Measurements from ENCODE around the gene KCNJ1. TPM values are rescaled to one million over a fixed set of nuclear protein-coding genes. Genes with fewer than 3 reads are reported as not detected.

Gene KCNJ1
- total RNA-seq, 1 donor = not detected

DNA sequence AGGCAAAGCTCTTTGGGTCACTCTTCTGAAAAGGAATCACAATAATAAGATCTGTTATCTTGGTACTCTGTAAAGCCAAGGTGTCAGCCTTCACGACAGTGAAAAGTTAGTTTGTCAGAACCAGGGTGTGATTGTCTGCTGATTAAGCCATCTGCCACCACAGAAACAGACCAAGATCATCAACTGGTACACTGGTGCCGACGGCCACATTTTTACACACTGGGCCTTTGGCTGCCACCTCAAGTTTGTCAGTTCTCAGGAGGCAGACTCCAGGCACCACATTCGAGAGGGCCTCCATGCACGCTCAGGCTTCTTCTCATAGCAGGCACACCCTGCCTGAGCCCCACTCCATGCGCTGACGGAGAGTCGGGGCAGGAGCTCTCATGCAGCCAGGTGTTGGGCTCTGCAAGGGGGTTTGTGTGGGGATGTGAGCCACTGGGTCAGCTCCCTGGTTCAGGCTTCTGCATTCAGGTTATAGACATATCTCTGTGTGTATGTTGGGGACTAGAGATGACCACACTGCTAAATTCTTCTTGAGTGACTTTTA is 66.2 kb downstream of the KCNJ1 start:
- Histone ChIP-seq H3K36me3 (ENCODE audit: insufficient read depth, low read length) (no peaks in the 10 kb centered on the region), H3K27me3 (ENCODE audit: insufficient read depth, low read length) (no peaks in the 10 kb centered on the region), H2AFZ (ENCODE audit: low read length) (no peak overlapping the region), H4K20me1 (ENCODE audit: insufficient read depth, low read length) (no peaks in the 10 kb centered on the region), H3K79me2 (ENCODE audit: insufficient read depth, low read length) (no peaks in the 10 kb centered on the region), H3K4me2 (ENCODE audit: insufficient read depth, low read length) (no peak overlapping the region), H3K4me3 (ENCODE audit: insufficient read depth, low read length) (no peak overlapping the region), H3K4me1 (ENCODE audit: insufficient read depth, low read length) (peaks cover 13% of the 10 kb centered on the region), H3K9me3 (ENCODE audit: low read depth, low read length) (no peaks in the 10 kb centered on the region), H3K27ac (ENCODE audit: low read depth, low read length) (no peak overlapping the region)
- no peak for DNase-seq (ENCODE audit: insufficient read length, low spot score, missing footprints)
- TF ChIP-seq, protein P1, sequence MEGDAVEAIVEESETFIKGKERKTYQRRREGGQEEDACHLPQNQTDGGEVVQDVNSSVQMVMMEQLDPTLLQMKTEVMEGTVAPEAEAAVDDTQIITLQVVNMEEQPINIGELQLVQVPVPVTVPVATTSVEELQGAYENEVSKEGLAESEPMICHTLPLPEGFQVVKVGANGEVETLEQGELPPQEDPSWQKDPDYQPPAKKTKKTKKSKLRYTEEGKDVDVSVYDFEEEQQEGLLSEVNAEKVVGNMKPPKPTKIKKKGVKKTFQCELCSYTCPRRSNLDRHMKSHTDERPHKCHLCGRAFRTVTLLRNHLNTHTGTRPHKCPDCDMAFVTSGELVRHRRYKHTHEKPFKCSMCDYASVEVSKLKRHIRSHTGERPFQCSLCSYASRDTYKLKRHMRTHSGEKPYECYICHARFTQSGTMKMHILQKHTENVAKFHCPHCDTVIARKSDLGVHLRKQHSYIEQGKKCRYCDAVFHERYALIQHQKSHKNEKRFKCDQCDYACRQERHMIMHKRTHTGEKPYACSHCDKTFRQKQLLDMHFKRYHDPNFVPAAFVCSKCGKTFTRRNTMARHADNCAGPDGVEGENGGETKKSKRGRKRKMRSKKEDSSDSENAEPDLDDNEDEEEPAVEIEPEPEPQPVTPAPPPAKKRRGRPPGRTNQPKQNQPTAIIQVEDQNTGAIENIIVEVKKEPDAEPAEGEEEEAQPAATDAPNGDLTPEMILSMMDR (IDR thresholded peaks at IDR 0.05; ENCODE audit: extremely low read depth, low read depth, low read length) = no peak

DNA sequence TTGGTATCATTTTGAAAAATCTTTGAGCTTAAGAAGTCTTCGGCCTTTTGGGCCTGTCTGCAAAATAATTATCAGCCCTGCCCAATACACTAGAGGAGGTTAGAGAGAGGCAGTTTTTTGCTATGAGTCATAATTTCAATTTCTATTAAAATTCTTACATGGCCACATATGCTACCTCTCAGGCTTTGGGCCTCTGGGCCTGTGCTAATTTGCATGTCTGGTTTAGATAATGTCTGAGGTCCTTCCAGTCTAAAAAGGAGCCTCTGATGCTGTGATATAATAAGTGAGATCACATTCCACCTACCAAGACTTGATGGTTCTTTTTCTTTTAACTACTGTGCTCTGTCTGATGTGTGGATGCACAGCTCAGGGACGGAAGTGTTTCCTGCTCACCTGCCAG is 70.8 kb downstream of the KCNJ1 start:
- no peaks in the 10 kb centered on the region for H3K9me3 ChIP-seq (ENCODE audit: low read depth, low read length)
- H3K4me1 ChIP-seq (ENCODE audit: insufficient read depth, low read length) = peaks cover 3% of the 10 kb centered on the region
- H3K36me3 ChIP-seq (ENCODE audit: insufficient read depth, low read length) = peaks cover 7% of the 10 kb centered on the region
- DNase-seq (ENCODE audit: insufficient read length, low spot score, missing footprints) = peak; percentile 79
- TF ChIP-seq, protein P1 (IDR thresholded peaks at IDR 0.05; ENCODE audit: extremely low read depth, low read depth, low read length) = no peak
- H3K4me3 ChIP-seq (ENCODE audit: insufficient read depth, low read length) = no peak overlapping the region
- H4K20me1 ChIP-seq (ENCODE audit: insufficient read depth, low read length) = peaks cover 3% of the 10 kb centered on the region
- H3K27me3 ChIP-seq (ENCODE audit: insufficient read depth, low read length) = no peaks in the 10 kb centered on the region
- H3K27ac ChIP-seq (ENCODE audit: low read depth, low read length) = no peak overlapping the region
- no peak overlapping the region for H2AFZ ChIP-seq (ENCODE audit: low read length)
- no peak overlapping the region for H3K4me2 ChIP-seq (ENCODE audit: insufficient read depth, low read length)
- H3K79me2 ChIP-seq (ENCODE audit: insufficient read depth, low read length) = no peaks in the 10 kb centered on the region

DNA sequence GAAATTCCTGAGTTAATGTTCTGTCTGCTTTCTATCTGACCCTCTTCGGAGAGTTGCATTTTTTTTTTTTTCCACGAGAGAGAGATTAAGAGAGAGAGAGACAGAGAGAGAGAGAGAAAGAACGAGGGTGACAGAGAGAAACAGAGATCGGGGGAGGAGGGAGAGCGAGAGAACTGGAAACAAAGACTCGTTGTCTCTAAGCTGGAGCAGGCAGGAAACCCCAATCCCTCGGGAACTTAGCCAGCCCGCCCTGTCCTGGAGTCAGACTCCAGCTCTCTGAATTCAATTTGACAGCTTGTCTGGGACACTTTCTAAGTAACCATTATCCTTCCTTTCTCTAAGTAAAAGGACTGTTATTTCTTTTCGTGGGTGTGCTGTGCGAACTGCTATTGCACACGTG is 76.9 kb downstream of the KCNJ1 start:
- Histone ChIP-seq H3K4me3 (ENCODE audit: insufficient read depth, low read length) (peak overlapping the region; percentile 43), H3K4me2 (ENCODE audit: insufficient read depth, low read length) (peak overlapping the region; percentile 67), H3K27ac (ENCODE audit: low read depth, low read length) (peak overlapping the region; percentile 31), H3K27me3 (ENCODE audit: insufficient read depth, low read length) (no peaks in the 10 kb centered on the region), H3K4me1 (ENCODE audit: insufficient read depth, low read length) (peaks cover 13% of the 10 kb centered on the region), H2AFZ (ENCODE audit: low read length) (peak overlapping the region; percentile 28), H3K9me3 (ENCODE audit: low read depth, low read length) (no peaks in the 10 kb centered on the region), H4K20me1 (ENCODE audit: insufficient read depth, low read length) (peaks cover 4% of the 10 kb centered on the region), H3K36me3 (ENCODE audit: insufficient read depth, low read length) (peaks cover 19% of the 10 kb centered on the region), H3K79me2 (ENCODE audit: insufficient read depth, low read length) (no peaks in the 10 kb centered on the region)
- DNase-seq (ENCODE audit: insufficient read length, low spot score, missing footprints) = peak; percentile 81
- TF ChIP-seq, protein P1 (IDR thresholded peaks at IDR 0.05; ENCODE audit: extremely low read depth, low read depth, low read length) = no peak

DNA sequence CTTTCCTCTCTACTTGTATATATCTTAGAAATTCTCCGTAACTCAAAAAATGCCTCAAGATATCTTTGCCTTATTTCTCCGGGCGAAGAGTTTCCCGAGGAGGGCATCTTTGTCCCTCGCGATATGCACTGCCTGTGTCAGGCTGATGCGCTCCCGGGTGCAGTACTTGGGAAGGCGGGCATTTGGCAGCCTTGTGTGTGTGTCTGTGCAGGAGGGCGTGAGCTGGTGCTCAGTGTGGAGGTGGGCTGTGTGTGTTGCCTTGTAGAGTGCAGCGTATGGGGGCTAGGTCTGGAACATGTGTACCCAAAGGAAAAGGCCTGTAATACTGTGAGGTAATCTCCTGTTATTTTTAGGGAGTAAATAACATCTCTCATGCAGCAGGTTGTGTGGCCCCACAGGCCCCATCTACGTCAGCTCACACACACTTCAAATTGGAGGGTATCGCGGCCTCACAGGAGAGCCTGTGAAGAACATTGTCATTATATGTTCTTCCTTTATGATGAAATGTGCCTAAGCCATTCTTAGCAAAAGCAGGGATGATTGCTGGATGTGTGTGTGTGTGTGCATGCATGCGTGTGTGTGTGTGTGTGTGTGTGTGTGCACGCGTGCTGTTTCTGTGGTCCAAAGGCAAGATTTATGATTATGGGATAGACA is 77.5 kb downstream of the KCNJ1 start:
- DNase-seq (ENCODE audit: insufficient read length, low spot score, missing footprints) = no peak
- peaks cover 13% of the 10 kb centered on the region for H3K4me1 ChIP-seq (ENCODE audit: insufficient read depth, low read length)
- H2AFZ ChIP-seq (ENCODE audit: low read length) = peak overlapping the region; percentile 28
- peaks cover 4% of the 10 kb centered on the region for H4K20me1 ChIP-seq (ENCODE audit: insufficient read depth, low read length)
- H3K36me3 ChIP-seq (ENCODE audit: insufficient read depth, low read length) = peaks cover 19% of the 10 kb centered on the region
- H3K9me3 ChIP-seq (ENCODE audit: low read depth, low read length) = no peaks in the 10 kb centered on the region
- TF ChIP-seq, protein P1 (IDR thresholded peaks at IDR 0.05; ENCODE audit: extremely low read depth, low read depth, low read length) = no peak
- no peaks in the 10 kb centered on the region for H3K79me2 ChIP-seq (ENCODE audit: insufficient read depth, low read length)
- H3K27ac ChIP-seq (ENCODE audit: low read depth, low read length) = peak overlapping the region; percentile 31
- no peaks in the 10 kb centered on the region for H3K27me3 ChIP-seq (ENCODE audit: insufficient read depth, low read length)
- H3K4me3 ChIP-seq (ENCODE audit: insufficient read depth, low read length) = peak overlapping the region; percentile 43
- peak overlapping the region; percentile 67 for H3K4me2 ChIP-seq (ENCODE audit: insufficient read depth, low read length)
